HepG2 (cell line): ENCODE measurements around the gene COMT. TPM values are rescaled to one million over a fixed set of nuclear protein-coding genes. Genes with fewer than 3 reads are reported as not detected.

Experiments used
- BRCA1 ChIP-seq: sonication (generic); formaldehyde crosslinking; IDR thresholded peaks from 2 replicates; pipeline ENCODE4 v1.4.0; 2020; ENCODE audit warnings: missing genetic modification reagents
- EEA1 ChIP-seq: sonication (generic); formaldehyde crosslinking; IDR thresholded peaks from 2 replicates; pipeline ENCODE4 v1.5.1; 2020; ENCODE audit warnings: mild to moderate bottlenecking, missing genetic modification reagents, borderline replicate concordance
- ELF3 ChIP-seq: IDR thresholded peaks from 2 replicates; pipeline ENCODE4 v1.6.1; 2016; ENCODE audit warnings: missing genetic modification reagents, missing compliant biosample characterization
- ETV5 ChIP-seq: IDR thresholded peaks from 2 replicates; pipeline ENCODE4 v1.6.1; 2018; ENCODE audit warnings: missing biosample characterization, missing genetic modification reagents, inconsistent platforms, borderline replicate concordance
- FLYWCH1 ChIP-seq: sonication (generic); formaldehyde crosslinking; IDR thresholded peaks from 2 replicates; pipeline ENCODE4 v1.8.1; 2023; ENCODE audit warnings: mild to moderate bottlenecking, missing genetic modification reagents
- FOXK2 ChIP-seq: fragments of 450-650 bp; IDR thresholded peaks from 2 replicates; pipeline ENCODE4 v1.6.1; 2016
- FOXO1 ChIP-seq: sonication (generic); formaldehyde crosslinking; IDR thresholded peaks from 2 replicates; pipeline ENCODE4 v1.4.0; 2020; ENCODE audit warnings: missing genetic modification reagents
- GABPB1 ChIP-seq: IDR thresholded peaks from 2 replicates; pipeline ENCODE4 v1.6.1; 2016; ENCODE audit warnings: mild to moderate bottlenecking, missing genetic modification reagents, moderate library complexity, missing compliant biosample characterization
- HMGXB3 ChIP-seq: sonication (generic); formaldehyde crosslinking; IDR thresholded peaks from 2 replicates; pipeline ENCODE4 v1.4.0; 2020; ENCODE audit warnings: missing genetic modification reagents, borderline replicate concordance
- HNF4A ChIP-seq: sonication (generic); formaldehyde crosslinking; IDR thresholded peaks from 2 replicates; pipeline ENCODE4 v1.4.0; 2020; ENCODE audit warnings: missing genetic modification reagents
- KDM5B ChIP-seq: sonication (generic); formaldehyde crosslinking; IDR thresholded peaks from 2 replicates; pipeline ENCODE4 v1.4.0; 2020; ENCODE audit warnings: missing genetic modification reagents, mild to moderate bottlenecking, borderline replicate concordance
- MED8 ChIP-seq: sonication (generic); formaldehyde crosslinking; IDR thresholded peaks from 2 replicates; pipeline ENCODE4 v1.8.1; 2023; ENCODE audit warnings: mild to moderate bottlenecking, missing genetic modification reagents; ENCODE audit not compliant: insufficient replicate concordance
- NR3C1 ChIP-seq: sonication (generic); formaldehyde crosslinking; IDR thresholded peaks from 2 replicates; pipeline ENCODE4 v1.4.0; 2020; ENCODE audit warnings: missing genetic modification reagents
- PHF5A ChIP-seq: IDR thresholded peaks from one replicate; pipeline ENCODE4 v1.6.1; 2018; ENCODE audit warnings: low read depth, missing genetic modification reagents; ENCODE audit not compliant: unreplicated experiment
- PITX1 ChIP-seq: sonication (generic); formaldehyde crosslinking; IDR thresholded peaks from 2 replicates; pipeline ENCODE4 v1.5.1; 2020; ENCODE audit warnings: mild to moderate bottlenecking, missing genetic modification reagents
- RFXANK ChIP-seq: IDR thresholded peaks from 2 replicates; pipeline ENCODE4 v1.6.1; 2016
- SIX1 ChIP-seq: sonication (generic); formaldehyde crosslinking; IDR thresholded peaks from 2 replicates; pipeline ENCODE4 v1.4.0; 2020; ENCODE audit warnings: missing genetic modification reagents, borderline replicate concordance
- SOX6 ChIP-seq, 2 experiments: fragments of 450-650 bp in 1 of 2; sonication (generic) in 1 of 2; formaldehyde crosslinking in 1 of 2; IDR thresholded peaks; 2 replicates each; pipeline versions ENCODE4 v1.4.0 to v1.6.1; 2017 to 2020; ENCODE audit warnings: antibody characterized with exemption in 1 of 2, mild to moderate bottlenecking in 1 of 2, missing genetic modification reagents in 1 of 2
- SRSF4 ChIP-seq: fragments of 200-400 bp; formaldehyde crosslinking; IDR thresholded peaks from one replicate; pipeline ENCODE4 v1.6.1; 2018; ENCODE audit warnings: mild to moderate bottlenecking, low read depth, low read length, moderate library complexity; ENCODE audit not compliant: poor library complexity, severe bottlenecking
- ZNF230 ChIP-seq: sonication (generic); formaldehyde crosslinking; IDR thresholded peaks from 2 replicates; pipeline ENCODE4 v1.4.0; 2020; ENCODE audit warnings: mild to moderate bottlenecking, missing genetic modification reagents
- ZNF432 ChIP-seq: sonication (generic); formaldehyde crosslinking; IDR thresholded peaks from 2 replicates; pipeline ENCODE4 v1.5.0; 2020; ENCODE audit warnings: missing genetic modification reagents, mild to moderate bottlenecking, borderline replicate concordance
- ZNF441 ChIP-seq: sonication (generic); formaldehyde crosslinking; IDR thresholded peaks from 2 replicates; pipeline ENCODE4 v1.7.0; 2021; ENCODE audit warnings: missing genetic modification reagents, borderline replicate concordance
- ZNF510 ChIP-seq: sonication (generic); formaldehyde crosslinking; IDR thresholded peaks from 2 replicates; pipeline ENCODE4 v1.4.0; 2020; ENCODE audit warnings: low read depth, mild to moderate bottlenecking, missing genetic modification reagents
- ZNF704 ChIP-seq: sonication (generic); formaldehyde crosslinking; IDR thresholded peaks from 2 replicates; pipeline ENCODE4 v1.8.1; 2023; ENCODE audit warnings: mild to moderate bottlenecking, inconsistent platforms, moderate library complexity, missing genetic modification reagents, borderline replicate concordance
- ZSCAN25 ChIP-seq: sonication (generic); formaldehyde crosslinking; IDR thresholded peaks from 2 replicates; pipeline ENCODE4 v1.8.0; 2022; ENCODE audit warnings: mild to moderate bottlenecking, missing genetic modification reagents
- polyA plus RNA-seq, 8 experiments: library from polyadenylated mRNA; depleted of rRNA in 3 of 8; stranded (reverse) in 7 of 8; unstranded in 1 of 8; fragments of >200 nt; fragmentation: Illumina TruSeq in 4 of 8; extraction: Trizol in 4 of 8; gene quantifications; 2 replicates each; pipeline versions ENCODE4 v1.2.1 to v1.2.3, GENCODE V29; 2011 to 2016; ENCODE audit warnings: low read depth in 4 of 8, missing spikeins in 1 of 8, mixed read lengths in 1 of 8; ENCODE audit not compliant: insufficient read depth in 1 of 8
- total RNA-seq, 5 experiments: library from RNA; depleted of rRNA; stranded (reverse); fragments of >200 nt; fragmentation: Illumina TruSeq; extraction: Trizol; gene quantifications; 2 replicates each; pipeline ENCODE4 v1.2.3, GENCODE V29; 2016; ENCODE audit warnings: low read depth in 1 of 5

COMT gene
- total and polyA plus RNA-seq, 2 of the 13 experiments (the other 11 are each of a cell fraction or from before 2014, with no cell fraction given) = 156 to 162 TPM

- TF ChIP-seq ZSCAN25 (peak; percentile 61; the same call in 1 of the 2 replicates), RFXANK (CRISPR knock-in tag) (peak; percentile 51; the same call in 1 of the 2 replicates), PITX1 (CRISPR knock-in tag) (peak; percentile 53; the same call in 1 of the 2 replicates), ZNF441 (CRISPR knock-in tag) (peak; percentile 80; the same call in 1 of the 2 replicates), SIX1 (0 out of 2 replicates have a peak, but pooled peaks have one; percentile 15), MED8 (CRISPR knock-in tag) (peak; percentile 52), KDM5B (CRISPR knock-in tag) (peak; percentile 72), GABPB1 (CRISPR knock-in tag) (peak; percentile 63), FLYWCH1 (CRISPR knock-in tag) (no peak), SRSF4 (no peak), EEA1 (CRISPR knock-in tag) (no peak), ZNF510 (no peak), BRCA1 (CRISPR knock-in tag) (0 out of 2 replicates have a peak, but pooled peaks have one; percentile 90), FOXO1 (peak; percentile 57), ZNF704 (0 out of 2 replicates have a peak, but pooled peaks have one; percentile 8), PHF5A (CRISPR knock-in tag) (peak; percentile 84), ZNF432 (CRISPR knock-in tag) (no peak), SOX6 (IDR thresholded peaks at IDR 0.05) (no peak), SOX6 (CRISPR knock-in tag; IDR thresholded peaks at IDR 0.05) (peak; percentile 55; the same call in 1 of the 2 replicates), ELF3 (CRISPR knock-in tag) (peak; percentile 94), NR3C1 (CRISPR knock-in tag) (no peak), ETV5 (CRISPR knock-in tag) (peak; percentile 82; the same call in 1 of the 2 replicates), FOXK2 (no peak), HNF4A (peak; percentile 99), ZNF230 (CRISPR knock-in tag) (0 out of 2 replicates have a peak, but pooled peaks have one; percentile 40), HMGXB3 (peak; percentile 62; the same call in 1 of the 2 replicates)
Observed at GRCh38 chr22:19970479-19971275, 29.1 kb downstream of the COMT start (continued).
